Suprapubic skin (tissue), 4 donors: Measurements from ENCODE around the gene ABHD5. TPM values are rescaled to one million over a fixed set of nuclear protein-coding genes. Genes with fewer than 3 reads are reported as not detected.

Experiments
- DNase-seq, 2 donors: peaks; one replicate each; pipeline ENCODE4 v3.0.0-alpha.2; 2019; ENCODE audit warnings: low spot score in 2 of 2
- H3K27ac ChIP-seq: fragments of 200-600 bp; sonication (generic); one replicate; pipeline ENCODE4 v1.5.1; 2019
- H3K27me3 ChIP-seq: fragments of 200-600 bp; sonication (generic); one replicate; pipeline ENCODE4 v1.5.1; 2019
- H3K36me3 ChIP-seq: fragments of 200-600 bp; sonication (generic); one replicate; pipeline ENCODE4 v1.5.1; 2019
- H3K4me1 ChIP-seq: fragments of 200-600 bp; sonication (generic); one replicate; pipeline ENCODE4 v1.5.1; 2019
- H3K4me3 ChIP-seq: fragments of 200-600 bp; sonication (generic); one replicate; pipeline ENCODE4 v1.5.1; 2019; ENCODE audit warnings: mild to moderate bottlenecking
- H3K9me3 ChIP-seq: fragments of 200-600 bp; sonication (generic); one replicate; pipeline ENCODE4 v1.5.1; 2019
- CTCF ChIP-seq, 2 donors: fragments of 200-600 bp in 1 of 2; fragments of 450-650 bp in 1 of 2; sonication (generic) in 1 of 2; IDR thresholded peaks; one replicate each; pipeline ENCODE4 v1.5.1; 2016 to 2019; ENCODE audit warnings: antibody characterized with exemption in 2 of 2, mild to moderate bottlenecking in 1 of 2, moderate library complexity in 1 of 2
- EP300 ChIP-seq: sonication (generic); formaldehyde crosslinking; IDR thresholded peaks from one replicate; pipeline ENCODE4 v1.6.1; 2017; ENCODE audit warnings: antibody characterized with exemption
- POLR2A ChIP-seq, 2 donors: fragments of 450-650 bp; IDR thresholded peaks; one replicate each; pipeline ENCODE4 v1.6.1; 2017; ENCODE audit warnings: antibody characterized with exemption in 2 of 2, mild to moderate bottlenecking in 2 of 2, moderate library complexity in 2 of 2
- POLR2AphosphoS5 ChIP-seq, 3 donors: sonication (generic); formaldehyde crosslinking; IDR thresholded peaks; one replicate each; pipeline ENCODE4 v1.6.1; 2017; ENCODE audit warnings: antibody characterized with exemption in 3 of 3
- WGBS: methylation state at CpG from one replicate; pipeline ENCODE4 v1.1.5; 2018; 5-methylcytosine and 5-hydroxymethylcytosine counted together
- total RNA-seq, 4 donors: library from RNA; depleted of rRNA; stranded (reverse); fragments of >200 nt; gene quantifications; one replicate each; pipeline ENCODE4 v1.1.0, GENCODE V29; 2016

Gene ABHD5
- total RNA-seq, 4 donors from 2014 or later: 62.7 to 130 (median 88.3) TPM

GRCh38 chr3:43688245-43688650, 2.5 kb upstream of the ABHD5 start:
- Histone ChIP-seq H3K27me3 (no peaks in the 10 kb centered on the region), H3K27ac (no peak overlapping the region), H3K9me3 (no peaks in the 10 kb centered on the region), H3K4me3 (no peak overlapping the region), H3K4me1 (peaks cover 26% of the 10 kb centered on the region), H3K36me3 (no peaks in the 10 kb centered on the region)
- no peak for TF ChIP-seq EP300
- TF ChIP-seq POLR2A (IDR thresholded peaks at IDR 0.05): no peak
- TF ChIP-seq CTCF (IDR thresholded peaks at IDR 0.05): no peak
- no peak for TF ChIP-seq POLR2AphosphoS5 (IDR thresholded peaks at IDR 0.05)
- 95% methylated on average over 4 of the region's 4 CpGs for WGBS
- DNase-seq: no peak

- Histone ChIP-seq H3K36me3 (no peaks in the 10 kb centered on the region), H3K4me1 (peaks cover 27% of the 10 kb centered on the region), H3K27ac (no peak overlapping the region), H3K27me3 (no peaks in the 10 kb centered on the region), H3K9me3 (no peaks in the 10 kb centered on the region), H3K4me3 (no peak overlapping the region)
- TF ChIP-seq POLR2AphosphoS5 (IDR thresholded peaks at IDR 0.05) (no peak), EP300 (no peak), CTCF (IDR thresholded peaks at IDR 0.05) (no peak), POLR2A (IDR thresholded peaks at IDR 0.05) (no peak)
- no peak for DNase-seq
- WGBS: 85% methylated on average over 2 of the region's 2 CpGs
Observed at GRCh38 chr3:43689166-43689565, 1.6 kb upstream of the ABHD5 start.

- DNase-seq: no peak
- TF ChIP-seq EP300 (no peak), POLR2AphosphoS5 (IDR thresholded peaks at IDR 0.05) (no peak), CTCF (IDR thresholded peaks at IDR 0.05) (no peak), POLR2A (IDR thresholded peaks at IDR 0.05) (no peak)
- Histone ChIP-seq H3K9me3 (no peaks in the 10 kb centered on the region), H3K4me3 (peak overlapping the region; percentile 99), H3K27ac (peak overlapping the region; percentile 99), H3K4me1 (peaks cover 34% of the 10 kb centered on the region), H3K27me3 (no peaks in the 10 kb centered on the region), H3K36me3 (no peaks in the 10 kb centered on the region)
- 21% methylated on average over 21 of the region's 26 CpGs for WGBS
Observed at GRCh38 chr3:43689766-43690399, 855 bp upstream of the ABHD5 start.

- Histone ChIP-seq H3K4me3 (peak overlapping the region; percentile 99), H3K36me3 (no peaks in the 10 kb centered on the region), H3K4me1 (peaks cover 49% of the 10 kb centered on the region), H3K27me3 (no peaks in the 10 kb centered on the region), H3K27ac (peak overlapping the region; percentile 99), H3K9me3 (no peaks in the 10 kb centered on the region)
- WGBS: 3% methylated on average over 17 of the region's 72 CpGs
- TF ChIP-seq EP300: no peak
- DNase-seq: peak; percentile 86 to 89
Observed at GRCh38 chr3:43691120-43691995, 620 bp downstream of the ABHD5 start.

- WGBS: 61% methylated on average over 8 of the region's 8 CpGs
- TF ChIP-seq POLR2AphosphoS5 (IDR thresholded peaks at IDR 0.05): no peak
- TF ChIP-seq CTCF (IDR thresholded peaks at IDR 0.05): no peak
- no peak for TF ChIP-seq POLR2A (IDR thresholded peaks at IDR 0.05)
- TF ChIP-seq EP300: no peak
- Histone ChIP-seq H3K9me3 (no peaks in the 10 kb centered on the region), H3K4me1 (peaks cover 58% of the 10 kb centered on the region), H3K27ac (peak overlapping the region; percentile 99), H3K36me3 (no peaks in the 10 kb centered on the region), H3K27me3 (no peaks in the 10 kb centered on the region), H3K4me3 (peak overlapping the region; percentile 99)
- DNase-seq: no peak
Observed at GRCh38 chr3:43692085-43692855, 1.5 kb downstream of the ABHD5 start.
